Tibial nerve (tissue), 4 donors: ENCODE results near the gene ARSG. TPM values are rescaled to one million over a fixed set of nuclear protein-coding genes. Genes with fewer than 3 reads are reported as not detected.

Source experiments
- DNase-seq, 2 donors: peaks; one replicate each; pipeline ENCODE4 v3.0.0-alpha.2; 2019; ENCODE audit warnings: low spot score in 2 of 2
- H3K27ac ChIP-seq, 4 donors: fragments of 200-600 bp; sonication (generic) in 3 of 4; one replicate each; pipeline ENCODE4 v1.5.1; 2017 to 2019; ENCODE audit warnings: mild to moderate bottlenecking in 1 of 4
- H3K27me3 ChIP-seq, 2 donors: fragments of 200-600 bp; sonication (generic) in 1 of 2; one replicate each; pipeline versions ENCODE4 v1.5.1 to v1.6.0; 2017 to 2019
- H3K36me3 ChIP-seq, 3 donors: fragments of 200-600 bp; sonication (generic); one replicate each; pipeline ENCODE4 v1.5.1; 2018 to 2019
- H3K4me1 ChIP-seq, 4 donors: fragments of 200-600 bp; sonication (generic) in 3 of 4; one replicate each; pipeline ENCODE4 v1.5.1; 2017 to 2019
- H3K4me3 ChIP-seq, 4 donors: fragments of 200-600 bp; sonication (generic) in 3 of 4; one replicate each; pipeline ENCODE4 v1.5.1; 2017 to 2019; ENCODE audit warnings: mild to moderate bottlenecking in 1 of 4, moderate library complexity in 1 of 4
- H3K9me3 ChIP-seq, 4 donors: fragments of 200-600 bp; sonication (generic) in 3 of 4; one replicate each; pipeline ENCODE4 v1.5.1; 2017 to 2019
- EP300 ChIP-seq, 2 donors: sonication (generic); formaldehyde crosslinking; IDR thresholded peaks; one replicate each; pipeline ENCODE4 v1.6.1; 2017; ENCODE audit warnings: antibody characterized with exemption in 2 of 2, mild to moderate bottlenecking in 1 of 2
- POLR2A ChIP-seq, 2 donors: fragments of 450-650 bp; IDR thresholded peaks; one replicate each; pipeline ENCODE4 v1.6.1; 2017; ENCODE audit warnings: antibody characterized with exemption in 2 of 2, mild to moderate bottlenecking in 2 of 2, moderate library complexity in 2 of 2
- WGBS, 2 donors: methylation state at CpG; one replicate each; pipeline ENCODE4 v1.1.5; 2018; 5-methylcytosine and 5-hydroxymethylcytosine counted together
- total RNA-seq, 4 donors: library from RNA; depleted of rRNA; stranded (reverse); fragments of >200 nt; gene quantifications; one replicate each; pipeline ENCODE4 v1.1.0, GENCODE V29; 2016
- TF ChIP-seq, protein P1 (sequence below), 5 experiments: fragments of 200-600 bp in 3 of 5; fragments of 450-650 bp in 2 of 5; sonication (generic) in 3 of 5; IDR thresholded peaks; one replicate each; pipeline ENCODE4 v1.5.1; 2016 to 2019; ENCODE audit warnings: antibody characterized with exemption in 5 of 5, mild to moderate bottlenecking in 3 of 5, moderate library complexity in 2 of 5

The ARSG gene
- total RNA-seq, 4 donors from 2014 or later: 2.1 to 11.4 (median 4.1) TPM

DNA sequence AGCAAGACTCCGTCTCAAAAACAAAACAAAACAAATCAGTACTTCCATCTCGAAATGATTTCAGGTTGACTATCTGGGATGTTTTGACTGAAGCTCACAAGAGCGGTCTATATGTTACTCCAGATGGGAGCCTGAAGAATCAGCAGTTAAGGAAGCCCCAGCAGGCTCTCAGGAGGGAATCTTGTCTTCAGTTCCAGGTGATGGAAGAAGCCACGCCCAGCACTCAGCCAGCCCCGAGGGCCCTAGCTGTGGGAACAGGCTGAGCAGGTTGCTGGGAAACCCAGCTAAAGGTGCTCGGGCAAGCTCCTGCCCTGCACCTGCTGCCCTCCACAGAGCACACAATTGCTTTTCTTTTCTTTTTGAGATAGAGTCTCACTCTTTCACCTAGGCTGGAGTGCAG is 133.6 kb downstream of the ARSG start:
- Histone ChIP-seq H3K27ac (no peak overlapping the region), H3K27me3 (no peaks in the 10 kb centered on the region), H3K4me3 (no peak overlapping the region), H3K4me1 (no peaks in the 10 kb centered on the region), H3K9me3 (peaks cover 0 to 8% (median 0%) of the 10 kb centered on the region in 4 donors), H3K36me3 (peaks cover 14 to 100% (median 15%) of the 10 kb centered on the region in 3 donors)
- WGBS, 2 donors: 78 to 89% methylated on average over 6 of the region's 6 CpGs
- no peak for DNase-seq
- TF ChIP-seq EP300 (IDR thresholded peaks at IDR 0.05) (no peak), POLR2A (IDR thresholded peaks at IDR 0.05) (no peak)
- TF ChIP-seq, protein P1, sequence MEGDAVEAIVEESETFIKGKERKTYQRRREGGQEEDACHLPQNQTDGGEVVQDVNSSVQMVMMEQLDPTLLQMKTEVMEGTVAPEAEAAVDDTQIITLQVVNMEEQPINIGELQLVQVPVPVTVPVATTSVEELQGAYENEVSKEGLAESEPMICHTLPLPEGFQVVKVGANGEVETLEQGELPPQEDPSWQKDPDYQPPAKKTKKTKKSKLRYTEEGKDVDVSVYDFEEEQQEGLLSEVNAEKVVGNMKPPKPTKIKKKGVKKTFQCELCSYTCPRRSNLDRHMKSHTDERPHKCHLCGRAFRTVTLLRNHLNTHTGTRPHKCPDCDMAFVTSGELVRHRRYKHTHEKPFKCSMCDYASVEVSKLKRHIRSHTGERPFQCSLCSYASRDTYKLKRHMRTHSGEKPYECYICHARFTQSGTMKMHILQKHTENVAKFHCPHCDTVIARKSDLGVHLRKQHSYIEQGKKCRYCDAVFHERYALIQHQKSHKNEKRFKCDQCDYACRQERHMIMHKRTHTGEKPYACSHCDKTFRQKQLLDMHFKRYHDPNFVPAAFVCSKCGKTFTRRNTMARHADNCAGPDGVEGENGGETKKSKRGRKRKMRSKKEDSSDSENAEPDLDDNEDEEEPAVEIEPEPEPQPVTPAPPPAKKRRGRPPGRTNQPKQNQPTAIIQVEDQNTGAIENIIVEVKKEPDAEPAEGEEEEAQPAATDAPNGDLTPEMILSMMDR (IDR thresholded peaks at IDR 0.05): no peak

DNA sequence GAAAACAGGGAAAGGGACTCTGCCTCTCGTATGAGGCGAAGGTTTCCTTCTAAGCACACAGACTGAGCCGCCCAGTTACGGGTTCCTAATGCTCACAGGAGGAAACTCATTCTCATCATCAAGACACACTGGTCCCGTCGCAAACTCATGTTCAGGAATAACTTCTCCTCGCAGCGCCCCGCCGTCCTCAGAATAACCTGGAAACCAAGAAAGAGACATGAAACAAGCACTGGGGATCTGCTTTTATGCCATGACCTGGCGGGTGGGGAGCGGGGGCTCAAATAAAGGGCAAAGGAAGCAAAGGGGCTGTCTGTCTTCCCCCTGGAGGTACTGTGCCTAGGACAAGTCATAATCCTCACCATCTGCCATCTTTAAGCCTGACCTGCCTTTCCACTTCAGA is 134.7 kb downstream of the ARSG start:
- no peaks in the 10 kb centered on the region for H3K9me3 ChIP-seq
- no peaks in the 10 kb centered on the region for H3K4me1 ChIP-seq
- no peaks in the 10 kb centered on the region for H3K27me3 ChIP-seq
- H3K36me3 ChIP-seq: peaks cover 6 to 100% (median 18%) of the 10 kb centered on the region in 3 donors
- no peak for DNase-seq
- WGBS, 2 donors: 94 to 97% methylated on average over 12 of the region's 12 CpGs
- TF ChIP-seq POLR2A (IDR thresholded peaks at IDR 0.05) (no peak), EP300 (IDR thresholded peaks at IDR 0.05) (no peak)
- TF ChIP-seq, protein P1 (IDR thresholded peaks at IDR 0.05): no peak
- H3K4me3 ChIP-seq: no peak overlapping the region
- H3K27ac ChIP-seq: no peak overlapping the region

DNA sequence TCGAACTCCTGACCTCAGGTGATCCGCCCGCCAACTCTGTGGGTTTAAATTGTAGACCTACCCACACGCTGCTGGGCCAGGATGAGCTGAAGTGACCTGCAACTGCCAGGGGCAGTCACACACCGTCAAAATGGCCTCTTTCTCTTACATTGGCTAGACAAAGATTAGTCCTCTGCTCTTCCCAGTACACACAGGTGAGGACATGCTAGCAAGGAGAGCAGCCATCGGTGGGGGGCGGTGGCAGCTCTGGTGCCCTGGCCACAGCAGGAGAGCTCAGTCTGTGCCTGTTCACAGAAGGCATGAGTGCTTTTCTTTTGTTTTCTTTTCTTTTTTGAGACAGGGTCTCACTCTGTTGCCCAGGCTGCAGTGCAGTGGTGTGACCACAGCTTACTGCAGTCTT is 136.3 kb downstream of the ARSG start:
- TF ChIP-seq POLR2A (IDR thresholded peaks at IDR 0.05): no peak
- TF ChIP-seq, protein P1 (IDR thresholded peaks at IDR 0.05): no peak
- TF ChIP-seq EP300 (IDR thresholded peaks at IDR 0.05): no peak
- H3K27ac ChIP-seq: no peak overlapping the region
- H3K4me1 ChIP-seq: no peaks in the 10 kb centered on the region
- peaks cover 6 to 100% (median 28%) of the 10 kb centered on the region in 3 donors for H3K36me3 ChIP-seq
- no peaks in the 10 kb centered on the region for H3K9me3 ChIP-seq
- no peaks in the 10 kb centered on the region for H3K27me3 ChIP-seq
- no peak overlapping the region for H3K4me3 ChIP-seq
- WGBS, 2 donors: 94 to 95% methylated on average over 7 of the region's 7 CpGs
- no peak for DNase-seq

DNA sequence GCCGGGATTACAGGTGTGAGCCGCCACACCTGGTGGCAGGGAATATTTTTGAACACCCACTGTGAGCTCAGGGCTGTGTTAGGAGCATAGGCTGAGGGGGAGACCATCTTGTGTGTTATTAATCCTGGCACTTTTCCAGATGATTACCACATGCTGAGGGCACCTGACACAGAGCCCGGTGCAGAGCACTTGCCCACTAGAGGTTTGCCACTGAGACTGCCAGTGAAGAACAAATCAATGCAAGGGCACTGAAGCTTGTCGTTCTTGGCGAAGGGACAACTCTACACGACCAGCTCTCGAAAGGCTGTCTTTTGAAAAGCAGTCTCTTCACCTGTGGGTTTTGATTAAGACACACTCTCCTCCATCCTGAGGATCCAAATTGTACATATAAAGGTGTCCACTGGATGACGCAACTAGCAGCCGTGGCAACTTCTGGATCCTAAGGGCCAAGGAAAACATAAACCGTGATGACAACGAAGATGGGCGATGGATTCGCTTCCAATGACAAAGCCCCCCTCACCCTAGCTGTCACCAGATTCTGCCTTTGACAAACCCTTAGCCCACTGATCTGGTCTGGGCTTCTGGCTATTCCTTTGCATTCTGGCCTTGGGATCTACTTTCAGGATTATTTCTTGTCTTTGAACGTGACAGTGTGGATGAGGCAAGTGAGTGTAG is 137.3 kb downstream of the ARSG start:
- Histone ChIP-seq H3K9me3 (no peaks in the 10 kb centered on the region), H3K36me3 (peaks cover 6 to 99% (median 35%) of the 10 kb centered on the region in 3 donors)
- WGBS, 2 donors: 88 to 90% methylated on average over 14 of the region's 14 CpGs

DNA sequence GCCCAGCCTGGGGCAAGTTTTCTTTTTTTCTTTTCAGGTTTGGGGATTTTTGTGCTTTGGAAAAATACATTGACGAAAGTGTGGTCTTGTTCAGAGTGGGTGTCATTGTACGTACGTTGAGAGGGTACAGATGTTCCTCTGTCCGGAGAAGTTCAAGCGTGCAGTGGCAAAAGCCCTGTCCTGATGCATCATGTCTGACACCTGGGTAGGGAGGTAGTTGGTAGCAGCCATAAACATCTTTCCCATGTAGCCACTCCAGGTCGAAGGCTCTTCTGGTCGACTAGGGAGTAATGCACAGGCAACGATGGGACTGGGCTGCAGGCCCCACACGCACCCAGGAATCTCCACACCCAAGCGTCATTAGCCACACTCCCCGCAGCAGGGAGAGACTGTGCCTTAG is 138.6 kb downstream of the ARSG start:
- no peaks in the 10 kb centered on the region for H3K4me1 ChIP-seq
- WGBS, 2 donors: 88 to 89% methylated on average over 10 to 11 of the region's 11 CpGs
- DNase-seq: no peak
- H3K27ac ChIP-seq: no peak overlapping the region
- no peaks in the 10 kb centered on the region for H3K27me3 ChIP-seq
- TF ChIP-seq, protein P1 (IDR thresholded peaks at IDR 0.05): no peak
- TF ChIP-seq POLR2A (IDR thresholded peaks at IDR 0.05) (no peak), EP300 (IDR thresholded peaks at IDR 0.05) (no peak)
- H3K36me3 ChIP-seq: peaks cover 0 to 99% (median 43%) of the 10 kb centered on the region in 3 donors
- H3K9me3 ChIP-seq: no peaks in the 10 kb centered on the region
- H3K4me3 ChIP-seq: no peak overlapping the region

More for the DNA sequence above, 137.3 kb downstream of the ARSG start:
- Histone ChIP-seq H3K27ac (no peak overlapping the region), H3K4me3 (no peak overlapping the region), H3K4me1 (no peaks in the 10 kb centered on the region), H3K27me3 (no peaks in the 10 kb centered on the region)
- TF ChIP-seq EP300 (IDR thresholded peaks at IDR 0.05): no peak
- no peak for TF ChIP-seq POLR2A (IDR thresholded peaks at IDR 0.05)
- TF ChIP-seq, protein P1 (IDR thresholded peaks at IDR 0.05): no peak
- DNase-seq: no peak
